Breast epithelium (tissue), 3 donors: ENCODE measurements around the gene NEDD4L.

Source experiments
- POLR2AphosphoS5 ChIP-seq, 3 donors: sonication (generic); formaldehyde crosslinking; IDR thresholded peaks; one replicate each; pipeline ENCODE4 v1.6.1; 2017; ENCODE audit warnings: antibody characterized with exemption in 3 of 3
- TF ChIP-seq, protein P1 (sequence below), 3 donors: fragments of 450-650 bp; IDR thresholded peaks; one replicate each; pipeline ENCODE4 v1.5.1; 2016 to 2017; ENCODE audit warnings: antibody characterized with exemption in 3 of 3, mild to moderate bottlenecking in 3 of 3, moderate library complexity in 3 of 3

DNA sequence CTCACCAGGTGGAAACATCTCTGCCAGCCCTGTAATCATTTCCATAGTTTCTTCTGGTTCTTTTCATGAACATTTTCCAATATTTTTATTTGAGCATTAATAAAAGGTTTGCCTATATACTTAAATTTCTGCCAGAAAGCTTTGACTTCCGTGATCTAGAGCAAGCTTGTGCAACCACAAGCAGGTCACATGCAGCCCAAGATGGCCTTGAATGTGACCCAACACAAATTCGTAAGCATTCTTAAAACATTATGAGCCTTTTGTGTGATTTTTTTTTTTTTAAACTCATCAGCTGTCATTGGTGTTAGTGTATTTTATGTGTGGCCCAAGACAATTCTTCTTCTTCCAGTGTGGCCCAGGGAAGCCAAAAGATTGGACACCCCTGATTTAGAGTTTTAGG, 51.6 kb downstream of the NEDD4L start:
- no peak for TF ChIP-seq POLR2AphosphoS5 (IDR thresholded peaks at IDR 0.05)
- TF ChIP-seq, protein P1, sequence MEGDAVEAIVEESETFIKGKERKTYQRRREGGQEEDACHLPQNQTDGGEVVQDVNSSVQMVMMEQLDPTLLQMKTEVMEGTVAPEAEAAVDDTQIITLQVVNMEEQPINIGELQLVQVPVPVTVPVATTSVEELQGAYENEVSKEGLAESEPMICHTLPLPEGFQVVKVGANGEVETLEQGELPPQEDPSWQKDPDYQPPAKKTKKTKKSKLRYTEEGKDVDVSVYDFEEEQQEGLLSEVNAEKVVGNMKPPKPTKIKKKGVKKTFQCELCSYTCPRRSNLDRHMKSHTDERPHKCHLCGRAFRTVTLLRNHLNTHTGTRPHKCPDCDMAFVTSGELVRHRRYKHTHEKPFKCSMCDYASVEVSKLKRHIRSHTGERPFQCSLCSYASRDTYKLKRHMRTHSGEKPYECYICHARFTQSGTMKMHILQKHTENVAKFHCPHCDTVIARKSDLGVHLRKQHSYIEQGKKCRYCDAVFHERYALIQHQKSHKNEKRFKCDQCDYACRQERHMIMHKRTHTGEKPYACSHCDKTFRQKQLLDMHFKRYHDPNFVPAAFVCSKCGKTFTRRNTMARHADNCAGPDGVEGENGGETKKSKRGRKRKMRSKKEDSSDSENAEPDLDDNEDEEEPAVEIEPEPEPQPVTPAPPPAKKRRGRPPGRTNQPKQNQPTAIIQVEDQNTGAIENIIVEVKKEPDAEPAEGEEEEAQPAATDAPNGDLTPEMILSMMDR (IDR thresholded peaks at IDR 0.05): no peak
